Right forelimb (tissue), 1 donor: ENCODE measurements around the gene ABCC1.
A peak's percentile ranks its signal among the peaks of the same experiment; 100 is the strongest.

Experiments used
- DNase-seq: peaks from one replicate; pipeline ENCODE4 v3.0.0-alpha.2; 2018

ABCC1 gene

GRCh38 chr16:16021988-16022682 is 72.7 kb downstream of the ABCC1 start:
- peak; percentile 88 for DNase-seq

DNA sequence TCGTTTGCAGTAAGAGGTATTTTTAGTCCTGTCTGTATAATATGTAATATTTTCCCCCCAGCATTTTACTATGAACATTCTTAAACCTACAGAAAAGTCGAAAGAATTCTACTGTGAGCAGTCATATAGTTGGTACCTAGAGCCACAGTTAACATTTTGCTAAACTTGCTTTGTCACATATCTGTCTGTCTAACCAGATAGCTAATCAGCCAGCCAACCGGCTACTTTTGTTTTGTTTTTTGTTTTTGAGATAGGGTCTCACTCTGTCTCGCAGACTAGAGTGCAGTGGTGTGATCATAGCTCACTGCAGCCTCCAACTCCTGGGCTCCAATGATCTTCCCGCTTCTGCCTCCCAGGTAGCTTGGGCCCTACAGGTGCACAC is 73.3 kb downstream of the ABCC1 start:
- no peak for DNase-seq

DNA sequence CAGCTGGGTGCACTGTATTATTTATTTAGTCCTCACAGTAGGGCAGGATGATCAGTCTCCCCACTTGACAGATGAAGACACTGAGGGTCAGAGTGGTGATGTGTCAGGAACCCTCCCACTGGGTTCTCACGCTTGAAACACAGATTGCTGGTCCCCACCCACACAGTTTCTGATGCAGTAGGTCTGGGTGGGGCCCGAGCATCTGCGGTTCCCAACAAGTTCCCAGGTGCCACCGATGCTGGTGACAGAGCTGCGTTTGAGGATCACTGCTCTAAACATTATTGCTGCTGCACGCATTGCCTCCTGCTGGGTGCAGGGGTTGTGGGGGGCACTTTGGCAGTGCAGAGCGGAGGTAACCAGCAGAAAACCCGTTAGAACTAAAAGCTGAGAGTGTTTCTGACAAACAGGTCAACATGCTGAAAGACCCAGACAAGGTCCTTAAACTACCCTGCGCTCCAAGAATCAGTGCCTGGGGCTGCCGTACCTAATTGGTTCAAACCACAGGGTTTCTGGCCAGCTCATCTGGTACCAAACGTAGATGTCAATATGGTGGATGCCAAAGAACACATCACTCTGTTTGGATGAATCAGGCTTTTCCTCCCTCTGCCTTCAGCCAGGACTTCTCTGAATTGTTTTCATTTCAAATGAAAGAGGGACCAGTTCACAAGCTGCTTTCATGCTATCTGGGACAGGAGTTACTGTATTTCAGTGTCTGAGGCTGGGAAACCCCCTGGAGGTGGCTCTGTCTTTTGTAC is 76.0 kb downstream of the ABCC1 start:
- DNase-seq: no peak

DNA sequence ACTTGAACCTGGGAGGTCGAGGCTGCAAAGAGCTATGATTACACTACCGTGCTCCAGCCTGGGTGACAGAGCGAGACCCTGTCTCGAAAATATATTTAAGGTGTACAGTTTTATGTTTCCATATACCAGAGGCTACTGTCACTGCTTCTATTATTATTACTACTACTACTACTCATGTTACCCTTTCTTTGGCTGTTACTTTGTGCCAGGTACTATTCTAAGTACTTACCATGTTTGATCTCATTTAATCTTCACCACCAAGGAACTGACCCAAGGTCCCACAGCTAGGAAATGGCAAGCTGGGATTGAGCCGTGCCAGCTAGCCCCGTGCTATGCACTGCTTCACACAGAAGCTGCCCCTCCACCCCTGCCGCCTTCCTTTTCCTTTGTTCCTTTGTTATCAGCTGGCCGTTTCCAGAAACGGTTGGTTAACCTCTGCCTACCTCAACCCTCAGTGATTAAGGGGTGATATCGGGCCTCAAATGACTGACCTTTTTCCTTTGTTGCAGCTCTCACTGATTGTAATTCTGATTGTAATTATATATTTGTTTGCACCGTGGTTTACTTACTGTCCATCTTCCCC is 78.4 kb downstream of the ABCC1 start:
- no peak for DNase-seq

- DNase-seq: no peak
These were observed 79.0 kb downstream of the ABCC1 start for GRCh38 chr16:16028311-16028999.

GRCh38 chr16:16029431-16030011 is 80.1 kb downstream of the ABCC1 start:
- no peak for DNase-seq

- DNase-seq: no peak
These were observed 81.0 kb downstream of the ABCC1 start for GRCh38 chr16:16030449-16030848.

DNA sequence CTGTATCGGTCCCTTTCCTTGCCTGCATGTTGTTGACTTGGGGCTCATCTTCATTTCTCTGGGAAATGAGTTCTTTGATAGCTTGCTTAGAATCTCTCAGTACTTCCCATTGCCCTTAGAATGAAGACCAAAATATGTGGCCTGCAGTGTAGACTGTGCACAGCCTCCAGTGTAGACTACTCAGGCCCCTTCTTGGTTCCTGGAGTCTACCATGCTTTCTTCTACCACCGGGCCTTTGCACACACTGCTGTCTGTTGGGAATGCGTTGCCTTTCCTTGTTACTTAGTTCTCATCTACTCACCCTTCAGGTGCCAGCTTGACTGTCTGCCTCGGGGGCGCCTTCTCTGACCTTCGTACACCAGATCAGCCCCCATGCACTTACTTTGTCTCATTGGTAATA is 82.0 kb downstream of the ABCC1 start:
- DNase-seq: no peak

- no peak for DNase-seq
These were observed 83.0 kb downstream of the ABCC1 start for GRCh38 chr16:16032271-16032979.

GRCh38 chr16:16033208-16033717 is 83.8 kb downstream of the ABCC1 start:
- no peak for DNase-seq

DNA sequence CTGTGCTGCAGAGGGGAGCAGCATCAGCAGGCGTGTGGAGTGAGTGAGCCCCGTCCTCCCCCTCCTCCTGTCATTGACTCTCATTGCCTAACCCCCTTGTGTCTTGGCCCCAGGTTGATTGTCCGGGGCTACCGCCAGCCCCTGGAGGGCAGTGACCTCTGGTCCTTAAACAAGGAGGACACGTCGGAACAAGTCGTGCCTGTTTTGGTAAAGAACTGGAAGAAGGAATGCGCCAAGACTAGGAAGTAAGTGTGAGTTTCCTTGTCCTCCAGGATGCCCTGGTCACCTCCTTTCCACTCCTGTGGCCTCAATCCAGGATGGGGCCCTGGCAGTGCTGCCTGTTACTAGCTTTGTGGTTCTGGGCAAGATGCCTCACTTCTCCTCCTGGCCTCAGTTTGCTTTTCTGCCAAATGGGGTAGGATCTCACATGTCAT is 87.0 kb downstream of the ABCC1 start:
- DNase-seq: no peak

GRCh38 chr16:16037521-16037920 is 88.1 kb downstream of the ABCC1 start:
- DNase-seq: no peak

GRCh38 chr16:16037970-16038369 is 88.6 kb downstream of the ABCC1 start:
- DNase-seq: no peak

DNA sequence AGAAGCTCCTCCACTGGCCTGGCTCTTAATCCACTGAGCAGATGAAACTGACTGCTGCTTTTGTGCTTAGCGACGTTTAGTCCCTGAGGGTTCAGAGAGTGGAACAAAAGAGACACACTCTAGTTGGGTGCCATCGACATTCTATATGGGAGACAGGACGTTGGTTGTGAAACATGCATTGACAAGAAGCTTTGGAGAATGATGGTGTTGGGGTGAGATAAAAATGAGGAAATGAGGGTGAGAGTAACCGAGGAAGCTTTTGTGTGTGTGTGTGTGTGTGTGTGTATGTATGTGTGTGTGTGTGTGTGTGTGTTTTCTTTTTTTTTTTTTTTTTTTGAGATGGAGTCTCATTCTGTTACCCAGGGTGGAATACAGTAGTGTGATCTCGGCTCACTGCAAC is 89.5 kb downstream of the ABCC1 start:
- no peak for DNase-seq

DNA sequence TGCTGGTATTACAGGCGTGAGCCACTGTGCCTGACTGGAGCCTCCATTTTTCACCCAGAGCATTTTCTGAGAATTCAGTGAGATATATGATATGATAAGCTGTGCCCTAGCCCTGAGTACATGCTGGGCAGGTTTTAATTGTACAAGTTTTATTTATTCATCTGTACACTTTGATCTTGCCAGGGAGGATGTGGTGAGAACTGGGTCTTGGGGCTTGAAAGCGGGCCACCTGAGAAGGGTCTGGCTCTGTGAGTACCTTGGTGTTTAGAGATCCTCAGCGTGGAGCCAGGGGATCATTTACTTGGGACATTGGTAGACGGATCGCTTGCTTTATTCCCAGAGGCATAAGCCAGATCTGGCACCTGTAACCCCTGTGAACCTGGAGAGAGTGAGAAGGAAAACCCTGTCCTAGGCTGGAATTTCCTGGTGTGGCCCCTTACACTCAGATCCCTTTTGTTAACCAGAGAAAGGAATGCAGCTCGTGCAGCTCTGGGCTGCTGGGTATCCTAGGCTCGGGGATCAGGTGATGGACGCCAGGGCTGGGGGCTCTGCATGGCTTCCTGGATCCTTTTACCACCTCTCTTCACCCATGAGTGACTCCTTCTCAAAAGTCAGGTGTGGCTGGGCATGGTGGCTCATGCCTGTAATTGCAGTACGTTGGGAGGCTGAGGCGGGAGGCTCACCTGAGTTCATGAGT is 91.9 kb downstream of the ABCC1 start:
- DNase-seq: no peak

DNA sequence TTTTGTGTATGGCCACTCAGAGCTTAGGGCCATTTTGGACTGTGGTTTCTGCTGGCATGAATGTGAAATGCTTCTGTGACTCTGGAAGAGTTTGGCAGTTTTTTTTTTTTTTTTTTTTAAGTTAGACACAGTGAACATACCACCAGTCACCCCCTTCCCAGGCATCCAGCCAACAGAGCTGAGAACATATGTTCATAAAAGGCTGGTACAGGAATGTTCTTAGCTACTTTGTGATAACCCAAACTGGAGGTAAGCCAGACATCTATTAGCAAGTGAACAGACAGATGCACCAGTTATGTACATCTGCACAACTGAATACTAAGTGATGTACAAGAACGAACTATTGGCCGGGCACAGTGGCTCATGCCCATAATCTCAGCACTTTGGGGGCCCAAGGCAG is 92.7 kb downstream of the ABCC1 start:
- no peak for DNase-seq

DNA sequence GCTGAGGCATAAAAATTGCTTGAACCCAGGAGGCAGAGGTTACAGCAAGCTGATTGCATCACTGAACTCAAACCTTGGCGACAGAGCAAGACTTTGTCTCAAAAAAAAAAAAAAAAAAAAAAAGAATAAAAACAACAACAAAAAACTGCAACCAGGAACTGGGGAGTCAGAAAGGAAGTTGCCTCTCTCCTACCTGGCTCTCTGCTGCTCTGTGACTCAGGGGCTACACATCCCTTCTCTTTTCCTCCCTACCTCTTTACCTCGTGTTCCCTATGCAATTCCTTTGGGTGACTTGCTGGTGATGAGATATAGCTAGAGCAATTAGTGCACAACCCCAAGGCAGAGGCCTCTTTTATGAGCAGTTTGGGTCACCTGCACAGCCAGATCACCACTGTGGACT is 95.9 kb downstream of the ABCC1 start:
- no peak for DNase-seq

GRCh38 chr16:16045879-16046278 is 96.5 kb downstream of the ABCC1 start:
- no peak for DNase-seq

GRCh38 chr16:16047761-16048160 is 98.3 kb downstream of the ABCC1 start:
- no peak for DNase-seq

- no peak for DNase-seq
These were observed 99.6 kb downstream of the ABCC1 start for GRCh38 chr16:16048904-16049582.

DNA sequence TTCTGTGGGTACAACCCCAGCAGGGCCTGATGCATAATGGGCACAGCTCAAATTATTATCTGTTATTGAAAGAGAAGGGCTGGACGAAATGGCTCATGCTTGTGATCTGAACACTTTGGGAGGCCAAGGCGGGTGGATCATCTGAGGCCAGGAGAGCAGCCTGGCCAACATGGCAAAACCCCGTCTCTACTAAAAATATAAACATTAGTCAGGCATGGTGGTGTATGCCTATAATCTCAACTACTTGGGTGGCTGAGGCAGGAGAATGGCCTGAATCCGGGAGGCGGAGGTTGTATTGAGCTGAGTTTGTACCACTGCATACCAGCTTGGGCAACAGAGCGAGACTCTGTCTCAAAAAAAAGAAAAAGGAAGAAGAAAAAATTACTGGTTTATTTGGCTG is 100.7 kb downstream of the ABCC1 start:
- no peak for DNase-seq
